HL-60 (cell line): ENCODE measurements around the gene CD82.
A peak's percentile ranks its signal among the peaks of the same experiment; 100 is the strongest.

Experiments
- POLR2AphosphoS5 ChIP-seq: IDR thresholded peaks from 2 replicates; pipeline ENCODE4 v1.6.1; 2012; ENCODE audit warnings: low read depth
- SPI1 ChIP-seq: IDR thresholded peaks from 2 replicates; pipeline ENCODE4 v1.6.1; 2012; ENCODE audit warnings: low read depth, mild to moderate bottlenecking, borderline replicate concordance
- TF ChIP-seq, protein P1 (sequence below): IDR thresholded peaks from one replicate; pipeline ENCODE4 v1.5.1; 2011; ENCODE audit warnings: low read length, control low read depth, inconsistent platforms; ENCODE audit not compliant: insufficient read depth

DNA sequence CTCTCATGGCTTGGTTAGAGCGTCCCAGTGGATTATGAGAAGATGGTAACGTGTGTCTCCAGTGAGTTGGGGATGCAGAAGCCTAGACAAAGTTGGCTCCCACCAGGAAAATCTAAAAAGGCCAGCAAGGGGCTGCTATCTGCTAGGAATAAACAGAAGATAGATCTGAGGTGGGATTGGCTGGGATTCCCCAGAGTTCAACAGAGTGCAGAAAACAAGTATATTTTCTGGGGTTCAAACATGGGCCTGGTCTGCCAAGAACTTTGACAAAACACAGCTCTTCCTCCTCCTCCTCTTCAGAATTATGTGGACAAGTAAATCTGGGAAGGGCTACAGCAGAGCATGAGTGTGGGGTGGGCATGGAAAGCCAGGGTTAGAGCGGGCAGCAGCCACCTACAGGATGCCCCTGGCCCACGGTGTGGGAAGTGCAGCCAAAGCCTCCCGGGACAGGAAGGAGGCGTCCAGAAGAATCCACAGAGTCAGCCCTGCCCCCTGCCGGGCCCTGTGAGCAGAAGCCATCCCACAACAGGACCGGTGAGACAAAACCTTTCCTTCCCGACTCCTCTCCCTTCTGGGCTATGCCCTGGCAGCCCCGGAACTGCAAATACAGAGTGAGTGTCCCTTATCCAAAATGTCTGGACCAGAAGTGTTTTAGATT lies 67.1 kb downstream of the CD82 start:
- TF ChIP-seq, protein P1, sequence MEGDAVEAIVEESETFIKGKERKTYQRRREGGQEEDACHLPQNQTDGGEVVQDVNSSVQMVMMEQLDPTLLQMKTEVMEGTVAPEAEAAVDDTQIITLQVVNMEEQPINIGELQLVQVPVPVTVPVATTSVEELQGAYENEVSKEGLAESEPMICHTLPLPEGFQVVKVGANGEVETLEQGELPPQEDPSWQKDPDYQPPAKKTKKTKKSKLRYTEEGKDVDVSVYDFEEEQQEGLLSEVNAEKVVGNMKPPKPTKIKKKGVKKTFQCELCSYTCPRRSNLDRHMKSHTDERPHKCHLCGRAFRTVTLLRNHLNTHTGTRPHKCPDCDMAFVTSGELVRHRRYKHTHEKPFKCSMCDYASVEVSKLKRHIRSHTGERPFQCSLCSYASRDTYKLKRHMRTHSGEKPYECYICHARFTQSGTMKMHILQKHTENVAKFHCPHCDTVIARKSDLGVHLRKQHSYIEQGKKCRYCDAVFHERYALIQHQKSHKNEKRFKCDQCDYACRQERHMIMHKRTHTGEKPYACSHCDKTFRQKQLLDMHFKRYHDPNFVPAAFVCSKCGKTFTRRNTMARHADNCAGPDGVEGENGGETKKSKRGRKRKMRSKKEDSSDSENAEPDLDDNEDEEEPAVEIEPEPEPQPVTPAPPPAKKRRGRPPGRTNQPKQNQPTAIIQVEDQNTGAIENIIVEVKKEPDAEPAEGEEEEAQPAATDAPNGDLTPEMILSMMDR: peak; percentile 14
- TF ChIP-seq POLR2AphosphoS5: no peak
- TF ChIP-seq SPI1: no peak
